H1 (cell line): Measurements from ENCODE around the gene RNU4-1. TPM values are rescaled to one million over a fixed set of nuclear protein-coding genes. Genes with fewer than 3 reads are reported as not detected.

Experiments
- CTCF ChIA-PET: fragments of 300-600 bp; sonication (Branson Sonifier 250); formaldehyde crosslinking; loops from one replicate; lab custom pipeline; 2021; ENCODE audit not compliant: partially characterized antibody; lab: Charles Lee
- POLR2A ChIA-PET: fragments of 300-600 bp; sonication (Branson Sonifier 250); formaldehyde crosslinking; loops from one replicate; lab custom pipeline; 2021; ENCODE audit warnings: inconsistent platforms; ENCODE audit not compliant: partially characterized antibody; lab: Charles Lee
- DNase-seq, 2 experiments: peaks; one replicate each; pipeline versions ENCODE4 v3.0.0 to v3.0.0-alpha.2; 2010 to 2022; ENCODE audit warnings: low spot score in 2 of 2, low read depth in 1 of 2, mixed read lengths in 1 of 2
- FAIRE-seq: peaks from 2 replicates; lab custom pipeline; 2011; peaks lifted over from hg19 to GRCh38; lab: Jason Lieb, UNC
- H2AFZ ChIP-seq: 2 replicates; pipeline ENCODE4 v1.8.1; 2012; ENCODE audit warnings: low read length, inconsistent platforms
- H2AK5ac ChIP-seq: 2 replicates; pipeline ENCODE4 v1.6.1; 2013; ENCODE audit warnings: low read depth, low read length
- H2BK120ac ChIP-seq: replicated peaks from 2 replicates; pipeline ENCODE3; 2013; ENCODE audit warnings: low read depth, low read length, inconsistent platforms
- H2BK12ac ChIP-seq: 2 replicates; pipeline ENCODE4 v1.6.1; 2013; ENCODE audit warnings: low read depth, low read length
- H2BK15ac ChIP-seq: 2 replicates; pipeline ENCODE4 v1.6.1; 2013; ENCODE audit warnings: low read length
- H2BK20ac ChIP-seq: 2 replicates; pipeline ENCODE4 v1.6.1; 2013; ENCODE audit warnings: low read length
- H2BK5ac ChIP-seq: 2 replicates; pipeline ENCODE4 v1.6.1; 2013; ENCODE audit warnings: low read depth, low read length
- H3K14ac ChIP-seq: 2 replicates; pipeline ENCODE4 v1.6.1; 2013; ENCODE audit warnings: inconsistent platforms; ENCODE audit not compliant: insufficient read length
- H3K18ac ChIP-seq: 2 replicates; pipeline ENCODE4 v1.6.1; 2013; ENCODE audit warnings: low read length; ENCODE audit errors: extremely low read depth
- H3K23ac ChIP-seq: 2 replicates; pipeline ENCODE4 v1.6.1; 2013; ENCODE audit warnings: inconsistent platforms; ENCODE audit not compliant: insufficient read length
- H3K23me2 ChIP-seq: 2 replicates; pipeline ENCODE4 v1.6.1; 2013; ENCODE audit warnings: low read depth, low read length
- H3K27ac ChIP-seq: 2 replicates; pipeline ENCODE4 v1.6.1; 2011; ENCODE audit warnings: low read depth, low read length, inconsistent platforms
- H3K27me3 ChIP-seq, 4 experiments: replicated peaks in 1 of 4; 1 replicate in 1 of 4; 2 replicates in 3 of 4; pipeline versions ENCODE4 v1.6.1 to v1.8.1; 2011 to 2013; ENCODE audit warnings: low read length in 3 of 4, mild to moderate bottlenecking in 3 of 4, inconsistent platforms in 2 of 4, mixed read lengths in 2 of 4, moderate library complexity in 1 of 4; ENCODE audit not compliant: control insufficient read depth in 3 of 4, insufficient read depth in 3 of 4; ENCODE audit errors: extremely low read depth in 1 of 4
- H3K36me3 ChIP-seq, 4 experiments: 2 replicates each; pipeline versions ENCODE4 v1.6.1 to v1.8.1; 2011 to 2013; ENCODE audit warnings: mild to moderate bottlenecking in 4 of 4, low read length in 3 of 4, moderate library complexity in 2 of 4, control low read depth in 1 of 4, inconsistent platforms in 1 of 4; ENCODE audit not compliant: insufficient read depth in 4 of 4, control insufficient read depth in 2 of 4
- H3K4ac ChIP-seq: replicated peaks from 2 replicates; pipeline ENCODE3; 2013; ENCODE audit warnings: low read length, low read depth, mixed read lengths, inconsistent platforms; ENCODE audit not compliant: insufficient read length
- H3K4me1 ChIP-seq, 4 experiments: replicated peaks in 1 of 4; 1 replicate in 1 of 4; 2 replicates in 3 of 4; pipeline versions ENCODE4 v1.6.1 to v1.8.1; 2011 to 2013; ENCODE audit warnings: low read length in 3 of 4, inconsistent platforms in 2 of 4, mixed read lengths in 1 of 4; ENCODE audit not compliant: insufficient read depth in 4 of 4, control insufficient read depth in 3 of 4
- H3K4me2 ChIP-seq, 2 experiments: 2 replicates each; pipeline versions ENCODE4 v1.6.1 to v1.8.1; 2011 to 2013; ENCODE audit warnings: low read depth in 2 of 2, low read length in 2 of 2, control low read depth in 1 of 2, inconsistent platforms in 1 of 2, mild to moderate bottlenecking in 1 of 2; ENCODE audit not compliant: insufficient read depth in 1 of 2
- H3K4me3 ChIP-seq, 4 experiments: fragments of 200-600, 300-600 bp in 1 of 4; sonication (generic), shearing (Covaris generic), sonication (Bioruptor Twin) in 1 of 4; 2 replicates each; pipeline versions ENCODE4 v1.5.1 to v1.8.1; 2011 to 2016; ENCODE audit warnings: low read length in 4 of 4, low read depth in 3 of 4, control low read depth in 2 of 4, inconsistent platforms in 2 of 4, mild to moderate bottlenecking in 2 of 4, mixed read lengths in 1 of 4, moderate library complexity in 1 of 4; ENCODE audit not compliant: insufficient read depth in 2 of 4; ENCODE audit errors: extremely low read depth in 1 of 4
- H3K56ac ChIP-seq: replicated peaks from 2 replicates; pipeline ENCODE3; 2013; ENCODE audit warnings: low read depth, mild to moderate bottlenecking, mixed read lengths, low read length, inconsistent platforms; ENCODE audit not compliant: insufficient read length
- H3K79me1 ChIP-seq: 2 replicates; pipeline ENCODE4 v1.6.1; 2013; ENCODE audit warnings: low read depth, low read length, control low read depth
- H3K79me2 ChIP-seq, 2 experiments: 2 replicates each; pipeline versions ENCODE4 v1.6.1 to v1.8.1; 2012 to 2013; ENCODE audit warnings: low read length in 2 of 2, mild to moderate bottlenecking in 2 of 2, inconsistent platforms in 1 of 2; ENCODE audit not compliant: insufficient read depth in 2 of 2, control insufficient read depth in 1 of 2
- H3K9ac ChIP-seq, 4 experiments: replicated peaks in 1 of 4; 1 replicate in 1 of 4; 2 replicates in 3 of 4; pipeline versions ENCODE4 v1.6.1 to v1.8.1; 2011 to 2013; ENCODE audit warnings: low read depth in 3 of 4, low read length in 3 of 4, control low read depth in 2 of 4, mild to moderate bottlenecking in 2 of 4, moderate library complexity in 2 of 4, inconsistent platforms in 1 of 4; ENCODE audit errors: extremely low read depth in 1 of 4
- H3K9me3 ChIP-seq, 2 experiments: 2 replicates each; pipeline versions ENCODE4 v1.6.1 to v1.8.1; 2012 to 2013; ENCODE audit warnings: mild to moderate bottlenecking in 2 of 2, moderate library complexity in 2 of 2, control low read depth in 1 of 2, inconsistent platforms in 1 of 2, low read depth in 1 of 2, low read length in 1 of 2, mixed read lengths in 1 of 2; ENCODE audit not compliant: insufficient read depth in 2 of 2
- H4K20me1 ChIP-seq, 2 experiments: replicated peaks in 1 of 2; 2 replicates each; pipeline versions ENCODE3 to v1.8.1; 2011 to 2013; ENCODE audit warnings: inconsistent platforms in 2 of 2, low read length in 2 of 2, mild to moderate bottlenecking in 1 of 2; ENCODE audit not compliant: insufficient read depth in 2 of 2, control insufficient read depth in 1 of 2
- H4K5ac ChIP-seq: 2 replicates; pipeline ENCODE4 v1.6.1; 2013; ENCODE audit warnings: low read length, low read depth, mixed read lengths, inconsistent platforms; ENCODE audit not compliant: insufficient read length
- H4K8ac ChIP-seq: 2 replicates; pipeline ENCODE4 v1.8.0; 2013; ENCODE audit warnings: mild to moderate bottlenecking, moderate library complexity, low read length, inconsistent platforms; ENCODE audit not compliant: insufficient read depth; ENCODE audit errors: extremely low read depth
- H4K91ac ChIP-seq: replicated peaks from 2 replicates; pipeline ENCODE3; 2013; ENCODE audit warnings: low read length, mixed read lengths, inconsistent platforms; ENCODE audit not compliant: insufficient read length
- ASH2L ChIP-seq: fragments of 200-600, 300-600 bp; sonication (generic); IDR thresholded peaks from one replicate; pipeline ENCODE4 v1.7.1; 2017; ENCODE audit warnings: low read length
- BRCA1 ChIP-seq: IDR thresholded peaks from 2 replicates; pipeline ENCODE4 v1.6.1; 2012; ENCODE audit warnings: low read depth, low read length, improper control_type of control experiment
- CBX5 ChIP-seq: fragments of 300-800, 300-1000 bp; sonication (generic); IDR thresholded peaks from 2 replicates; pipeline ENCODE4 v1.7.1; 2016; ENCODE audit warnings: antibody characterized with exemption, low read length, low read depth
- CHD2 ChIP-seq: IDR thresholded peaks from 2 replicates; pipeline ENCODE4 v1.6.1; 2012; ENCODE audit warnings: low read length, improper control_type of control experiment
- JUN ChIP-seq: IDR thresholded peaks from 2 replicates; pipeline ENCODE4 v1.6.1; 2011; ENCODE audit warnings: low read depth, mild to moderate bottlenecking, improper control_type of control experiment, low read length
- POLR2A ChIP-seq, 2 experiments: IDR thresholded peaks; 1 replicate in 1 of 2; 2 replicates in 1 of 2; pipeline ENCODE4 v1.6.1; 2011; ENCODE audit warnings: low read depth in 2 of 2, low read length in 2 of 2, mild to moderate bottlenecking in 2 of 2; ENCODE audit errors: control extremely low read depth in 1 of 2
- TBP ChIP-seq: IDR thresholded peaks from 2 replicates; pipeline ENCODE4 v1.6.1; 2011; ENCODE audit warnings: low read depth, low read length, improper control_type of control experiment
- TEAD4 ChIP-seq: IDR thresholded peaks from 2 replicates; pipeline ENCODE4 v1.6.1; 2012; ENCODE audit warnings: low read depth, low read length, inconsistent platforms, mixed read lengths
- USF2 ChIP-seq: IDR thresholded peaks from 2 replicates; pipeline ENCODE4 v1.6.1; 2011; ENCODE audit warnings: low read length, improper control_type of control experiment
- ZNF274 ChIP-seq: IDR thresholded peaks from 2 replicates; pipeline ENCODE4 v1.7.0; 2012; ENCODE audit warnings: low read length, borderline replicate concordance; ENCODE audit errors: extremely low read depth
- WGBS, 2 experiments: shearing (Covaris generic) in 1 of 2; methylation state at CpG; one replicate each; pipeline versions ENCODE4 v1.1.6 to v1.1.7; 2013 to 2015; ENCODE audit warnings: low lambda C conversion rate in 2 of 2, mixed read lengths in 2 of 2, inconsistent platforms in 1 of 2, low coverage in 1 of 2, missing lambda C conversion rate in 1 of 2; ENCODE audit not compliant: insufficient replicate concordance in 2 of 2, insufficient coverage in 1 of 2, insufficient read length in 1 of 2; ENCODE audit errors: extremely low coverage in 1 of 2, missing lambda C conversion rate in 1 of 2; 5-methylcytosine and 5-hydroxymethylcytosine counted together
- polyA plus RNA-seq, 7 experiments: library from polyadenylated mRNA; depleted of rRNA in 3 of 7; stranded (reverse) in 5 of 7; unstranded in 2 of 7; fragments of >200 nt in 5 of 7; fragments of 200-250 nt in 2 of 7; gene quantifications; 1 replicate in 5 of 7; 2 replicates in 1 of 7; 4 replicates in 1 of 7; pipeline versions ENCODE4 v1.2.1 to v1.2.3, GENCODE V29; 2011 to 2013; ENCODE audit warnings: missing spikeins in 2 of 7, mixed read lengths in 2 of 7
- total RNA-seq: library from RNA; stranded (reverse); fragmentation: NEBNext Ultra II Directional; extraction: Animal tissue kit (Norgen Biotek cat#: 25700); gene quantifications from 2 replicates; pipeline ENCODE4 v1.2.1, GENCODE V29; 2021

Gene RNU4-1
- total and polyA plus RNA-seq, 2 of the 8 experiments (the other 6 are each of a cell fraction or from before 2014, with no cell fraction given), result under 0.01 to 1,424 TPM

DNA sequence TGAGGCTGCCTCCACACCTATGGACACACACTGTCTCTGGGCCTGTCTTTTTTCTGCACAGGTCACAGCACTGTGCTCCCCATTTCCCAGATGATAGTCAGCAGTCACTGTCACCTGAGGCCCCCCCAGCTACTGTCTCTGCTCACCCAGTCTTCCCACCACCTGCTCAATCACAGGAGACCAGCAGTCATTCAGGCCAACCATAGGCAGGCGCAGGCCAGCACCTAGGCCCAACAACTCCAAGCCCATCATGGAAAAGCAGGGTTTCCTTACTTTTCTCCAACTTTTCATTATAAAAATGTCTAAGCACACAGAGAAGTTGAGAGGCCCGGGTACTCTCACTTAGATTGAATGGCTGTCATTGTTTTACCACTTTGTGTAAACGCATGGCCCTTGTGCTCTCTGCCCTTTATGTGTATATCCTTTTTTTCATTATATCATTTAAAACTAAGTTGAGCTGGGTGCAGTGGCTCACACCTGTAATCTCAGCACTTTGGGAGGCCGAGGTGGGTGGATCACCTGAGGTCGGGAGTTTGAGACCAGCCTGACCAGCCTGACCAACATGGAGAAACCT is 34.6 kb downstream of the RNU4-1 start:
- TF ChIP-seq POLR2A (IDR thresholded peaks at IDR 0.05; ENCODE audit: control extremely low read depth in 1 of 2, low read depth in 2 of 2, low read length in 2 of 2) (no peak), CBX5 (no peak), ZNF274 (no peak), JUN (no peak), TEAD4 (no peak), USF2 (no peak), ASH2L (no peak), BRCA1 (no peak), TBP (no peak), CHD2 (no peak)
- no peak overlapping the region for H3K27ac ChIP-seq
- H2BK5ac ChIP-seq, result peak overlapping the region; percentile 83; the same call in 1 of the 2 replicates
- no peak overlapping the region for H2AFZ ChIP-seq
- no peaks in the 10 kb centered on the region for H3K23me2 ChIP-seq
- no peaks in the 10 kb centered on the region for H3K9me3 ChIP-seq
- no peak overlapping the region for H3K4ac ChIP-seq
- H2BK20ac ChIP-seq, result no peak overlapping the region
- H3K14ac ChIP-seq, result no peak overlapping the region
- no peak overlapping the region for H3K9ac ChIP-seq
- H3K36me3 ChIP-seq, result no peaks in the 10 kb centered on the region
- H3K79me2 ChIP-seq, result peaks cover 19 to 81% of the 10 kb centered on the region in 2 experiments
- 0 out of 2 replicates have a peak overlapping the region, but pooled peaks have one; percentile 39 for H2BK12ac ChIP-seq
- H4K20me1 ChIP-seq, result peaks cover 8 to 13% of the 10 kb centered on the region in 2 experiments
- H3K79me1 ChIP-seq, result peaks cover 22% of the 10 kb centered on the region
- no peak overlapping the region for H2AK5ac ChIP-seq
- peak overlapping the region; percentile 64; the same call in 1 of the 2 replicates for H4K8ac ChIP-seq
- no peak overlapping the region for H4K91ac ChIP-seq
- no peak for FAIRE-seq
- no peaks in the 10 kb centered on the region for H3K27me3 ChIP-seq
- H3K4me1 ChIP-seq, result peaks cover 10 to 25% (median 17%) of the 10 kb centered on the region in 4 experiments
- H3K4me2 ChIP-seq, result no peak overlapping the region; a peak in 1 of 4 replicates
- POLR2A ChIA-PET, result interaction anchor here (0.8 to 88.3 kb wide), 3 partner anchors 9 to 44 kb away, joined by 3 to 4270 read pairs (median 4270); partner anchors contain the start of genes GCN1, PXN, RNU4-1 and RNU4-2
- no peak overlapping the region for H3K56ac ChIP-seq
- no peak overlapping the region for H4K5ac ChIP-seq
- no peak overlapping the region for H3K23ac ChIP-seq
- no peak overlapping the region for H3K18ac ChIP-seq
- CTCF ChIA-PET, result interaction anchor here (1.9 to 34.8 kb wide), 3 partner anchors 8 to 34 kb away, joined by 21 to 930 read pairs (median 741); partner anchors contain the start of gene PXN
- DNase-seq, result no peak
- no peak overlapping the region for H2BK120ac ChIP-seq
- H2BK15ac ChIP-seq, result peak overlapping the region; percentile 61; the same call in 1 of the 2 replicates
- WGBS, 2 experiments, result 91% methylated on average over 5 of the region's 5 CpGs; no CpG with 5 or more reads in 1 of the 2 experiments
- H3K4me3 ChIP-seq, result no peak overlapping the region
